HepG2 (cell line): Measurements from ENCODE around the gene ING1. TPM values are rescaled to one million over a fixed set of nuclear protein-coding genes. Genes with fewer than 3 reads are reported as not detected.
A peak's percentile ranks its signal among the peaks of the same experiment; 100 is the strongest.

Source experiments
- EZH2 ChIP-seq: conservative IDR thresholded peaks from 2 replicates; pipeline ENCODE4 v1.6.1; 2012; ENCODE audit warnings: mild to moderate bottlenecking, low read depth, low read length, moderate library complexity
- GABPB1 ChIP-seq: IDR thresholded peaks from 2 replicates; pipeline ENCODE4 v1.6.1; 2016; ENCODE audit warnings: mild to moderate bottlenecking, missing genetic modification reagents, moderate library complexity, missing compliant biosample characterization
- MYNN ChIP-seq: sonication (generic); formaldehyde crosslinking; IDR thresholded peaks from 2 replicates; pipeline ENCODE4 v1.4.0; 2020; ENCODE audit warnings: mild to moderate bottlenecking, low read depth, missing genetic modification reagents
- NFE2L1 ChIP-seq: sonication (generic); formaldehyde crosslinking; IDR thresholded peaks from 2 replicates; pipeline ENCODE4 v1.4.0; 2020; ENCODE audit warnings: missing genetic modification reagents, mild to moderate bottlenecking, borderline replicate concordance
- PHF20 ChIP-seq: sonication (generic); formaldehyde crosslinking; IDR thresholded peaks from 2 replicates; pipeline ENCODE4 v1.5.0; 2020; ENCODE audit warnings: mild to moderate bottlenecking, missing genetic modification reagents
- PITX1 ChIP-seq: sonication (generic); formaldehyde crosslinking; IDR thresholded peaks from 2 replicates; pipeline ENCODE4 v1.5.1; 2020; ENCODE audit warnings: mild to moderate bottlenecking, missing genetic modification reagents
- YY1 ChIP-seq: IDR thresholded peaks from 2 replicates; pipeline ENCODE4 v1.6.1; 2011; ENCODE audit warnings: low read length, low read depth, moderate library complexity, mild to moderate bottlenecking; ENCODE audit not compliant: insufficient read depth, insufficient replicate concordance
- ZFP90 ChIP-seq: sonication (generic); formaldehyde crosslinking; IDR thresholded peaks from 2 replicates; pipeline ENCODE4 v1.8.0; 2022; ENCODE audit warnings: missing genetic modification reagents, mild to moderate bottlenecking, inconsistent platforms, borderline replicate concordance
- ZNF44 ChIP-seq: sonication (generic); formaldehyde crosslinking; IDR thresholded peaks from 2 replicates; pipeline ENCODE4 v1.5.1; 2020; ENCODE audit warnings: mild to moderate bottlenecking, missing genetic modification reagents
- ZNF556 ChIP-seq: sonication (generic); formaldehyde crosslinking; IDR thresholded peaks from 2 replicates; pipeline ENCODE4 v1.4.0; 2020; ENCODE audit warnings: mild to moderate bottlenecking, missing genetic modification reagents, borderline replicate concordance
- ZNF652 ChIP-seq: IDR thresholded peaks from 2 replicates; pipeline ENCODE4 v1.6.1; 2016; ENCODE audit warnings: low read depth, borderline replicate concordance
- ZNF678 ChIP-seq: sonication (generic); formaldehyde crosslinking; IDR thresholded peaks from 2 replicates; pipeline ENCODE4 v1.4.0; 2020; ENCODE audit warnings: mild to moderate bottlenecking, missing genetic modification reagents
- ZSCAN22 ChIP-seq: sonication (generic); formaldehyde crosslinking; IDR thresholded peaks from 2 replicates; pipeline ENCODE4 v1.4.0; 2020; ENCODE audit warnings: mild to moderate bottlenecking, missing genetic modification reagents
- polyA plus RNA-seq, 8 experiments: library from polyadenylated mRNA; depleted of rRNA in 3 of 8; stranded (reverse) in 7 of 8; unstranded in 1 of 8; fragments of >200 nt; fragmentation: Illumina TruSeq in 4 of 8; extraction: Trizol in 4 of 8; gene quantifications; 2 replicates each; pipeline versions ENCODE4 v1.2.1 to v1.2.3, GENCODE V29; 2011 to 2016; ENCODE audit warnings: low read depth in 4 of 8, missing spikeins in 1 of 8, mixed read lengths in 1 of 8; ENCODE audit not compliant: insufficient read depth in 1 of 8
- total RNA-seq, 5 experiments: library from RNA; depleted of rRNA; stranded (reverse); fragments of >200 nt; fragmentation: Illumina TruSeq; extraction: Trizol; gene quantifications; 2 replicates each; pipeline ENCODE4 v1.2.3, GENCODE V29; 2016; ENCODE audit warnings: low read depth in 1 of 5
- TF ChIP-seq, protein P1 (sequence below): sonication (generic); formaldehyde crosslinking; IDR thresholded peaks from 2 replicates; pipeline ENCODE4 v1.4.0; 2020; ENCODE audit warnings: missing genetic modification reagents, borderline replicate concordance
- TF ChIP-seq, protein P2 (sequence below): sonication (generic); formaldehyde crosslinking; IDR thresholded peaks from 2 replicates; pipeline ENCODE4 v1.5.1; 2020; ENCODE audit warnings: missing genetic modification reagents, mild to moderate bottlenecking, borderline replicate concordance
- TF ChIP-seq, protein P3 (sequence below): sonication (generic); formaldehyde crosslinking; IDR thresholded peaks from 2 replicates; pipeline ENCODE4 v1.4.0; 2020; ENCODE audit warnings: mild to moderate bottlenecking, missing genetic modification reagents
- TF ChIP-seq, protein P4 (sequence below): sonication (generic); formaldehyde crosslinking; IDR thresholded peaks from 2 replicates; pipeline ENCODE4 v1.8.1; 2022; ENCODE audit warnings: mild to moderate bottlenecking, missing genetic modification reagents

Gene ING1
- total and polyA plus RNA-seq, 2 of the 13 experiments (the other 11 are each of a cell fraction or from before 2014, with no cell fraction given) = 8.1 to 16.1 TPM

DNA sequence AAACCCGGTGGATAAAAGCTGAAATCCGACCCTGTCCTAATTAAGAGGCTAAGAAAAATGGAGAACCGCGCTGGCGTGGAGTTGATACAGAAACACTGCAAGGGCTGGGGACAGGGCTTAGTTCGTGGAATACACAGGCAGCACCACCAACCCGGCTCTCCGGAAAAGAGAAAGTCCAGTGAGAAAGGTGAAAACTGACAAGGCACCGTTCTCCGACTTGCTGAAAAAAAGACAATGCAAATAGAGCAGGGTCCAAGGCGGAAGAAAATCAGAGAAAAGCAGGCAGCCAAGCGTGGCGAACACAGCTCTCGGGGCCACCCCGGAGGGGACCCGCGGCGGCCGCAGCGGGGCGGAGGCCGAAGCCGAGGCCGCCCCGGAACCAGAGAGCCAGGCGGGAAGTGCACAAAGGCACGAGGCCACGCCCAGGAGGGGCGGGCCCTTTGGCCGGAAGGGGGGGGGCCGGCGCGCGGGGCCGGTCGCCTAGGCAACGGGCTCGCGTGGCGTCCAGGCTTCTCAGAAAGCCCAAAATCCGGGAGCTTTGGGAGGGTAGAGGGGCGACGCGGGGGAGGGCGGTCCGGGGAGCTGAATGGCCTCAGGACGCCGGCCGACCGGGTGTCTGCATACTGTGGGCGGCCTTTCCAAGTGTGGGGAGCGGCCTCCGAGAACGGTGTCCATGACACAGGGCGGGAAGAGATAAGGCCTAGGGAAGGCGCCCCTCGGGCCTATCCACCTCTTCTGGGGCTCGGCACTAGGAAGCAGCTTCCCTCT lies 1.2 kb upstream of the ING1 start (continued):
- TF ChIP-seq ZFP90 (CRISPR knock-in tag) (peak; percentile 36; the same call in 1 of the 2 replicates), PITX1 (CRISPR knock-in tag) (no peak), PHF20 (CRISPR knock-in tag) (no peak; the same call in 1 of the 2 replicates), ZNF44 (CRISPR knock-in tag) (0 out of 2 replicates have a peak, but pooled peaks have one; percentile 13), ZNF556 (no peak), MYNN (CRISPR knock-in tag) (no peak), ZSCAN22 (CRISPR knock-in tag) (no peak), ZNF652 (CRISPR knock-in tag) (no peak), YY1 (peak; percentile 68), ZNF678 (no peak), GABPB1 (CRISPR knock-in tag) (peak; percentile 85), EZH2 (no peak), NFE2L1 (no peak)
- TF ChIP-seq, protein P1, sequence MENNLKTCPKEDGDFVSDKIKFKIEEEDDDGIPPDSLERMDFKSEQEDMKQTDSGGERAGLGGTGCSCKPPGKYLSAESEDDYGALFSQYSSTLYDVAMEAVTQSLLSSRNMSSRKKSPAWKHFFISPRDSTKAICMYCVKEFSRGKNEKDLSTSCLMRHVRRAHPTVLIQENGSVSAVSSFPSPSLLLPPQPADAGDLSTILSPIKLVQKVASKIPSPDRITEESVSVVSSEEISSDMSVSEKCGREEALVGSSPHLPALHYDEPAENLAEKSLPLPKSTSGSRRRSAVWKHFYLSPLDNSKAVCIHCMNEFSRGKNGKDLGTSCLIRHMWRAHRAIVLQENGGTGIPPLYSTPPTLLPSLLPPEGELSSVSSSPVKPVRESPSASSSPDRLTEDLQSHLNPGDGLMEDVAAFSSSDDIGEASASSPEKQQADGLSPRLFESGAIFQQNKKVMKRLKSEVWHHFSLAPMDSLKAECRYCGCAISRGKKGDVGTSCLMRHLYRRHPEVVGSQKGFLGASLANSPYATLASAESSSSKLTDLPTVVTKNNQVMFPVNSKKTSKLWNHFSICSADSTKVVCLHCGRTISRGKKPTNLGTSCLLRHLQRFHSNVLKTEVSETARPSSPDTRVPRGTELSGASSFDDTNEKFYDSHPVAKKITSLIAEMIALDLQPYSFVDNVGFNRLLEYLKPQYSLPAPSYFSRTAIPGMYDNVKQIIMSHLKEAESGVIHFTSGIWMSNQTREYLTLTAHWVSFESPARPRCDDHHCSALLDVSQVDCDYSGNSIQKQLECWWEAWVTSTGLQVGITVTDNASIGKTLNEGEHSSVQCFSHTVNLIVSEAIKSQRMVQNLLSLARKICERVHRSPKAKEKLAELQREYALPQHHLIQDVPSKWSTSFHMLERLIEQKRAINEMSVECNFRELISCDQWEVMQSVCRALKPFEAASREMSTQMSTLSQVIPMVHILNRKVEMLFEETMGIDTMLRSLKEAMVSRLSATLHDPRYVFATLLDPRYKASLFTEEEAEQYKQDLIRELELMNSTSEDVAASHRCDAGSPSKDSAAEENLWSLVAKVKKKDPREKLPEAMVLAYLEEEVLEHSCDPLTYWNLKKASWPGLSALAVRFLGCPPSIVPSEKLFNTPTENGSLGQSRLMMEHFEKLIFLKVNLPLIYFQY (CRISPR knock-in tag) = peak; percentile 53; the same call in 1 of the 2 replicates
- TF ChIP-seq, protein P2, sequence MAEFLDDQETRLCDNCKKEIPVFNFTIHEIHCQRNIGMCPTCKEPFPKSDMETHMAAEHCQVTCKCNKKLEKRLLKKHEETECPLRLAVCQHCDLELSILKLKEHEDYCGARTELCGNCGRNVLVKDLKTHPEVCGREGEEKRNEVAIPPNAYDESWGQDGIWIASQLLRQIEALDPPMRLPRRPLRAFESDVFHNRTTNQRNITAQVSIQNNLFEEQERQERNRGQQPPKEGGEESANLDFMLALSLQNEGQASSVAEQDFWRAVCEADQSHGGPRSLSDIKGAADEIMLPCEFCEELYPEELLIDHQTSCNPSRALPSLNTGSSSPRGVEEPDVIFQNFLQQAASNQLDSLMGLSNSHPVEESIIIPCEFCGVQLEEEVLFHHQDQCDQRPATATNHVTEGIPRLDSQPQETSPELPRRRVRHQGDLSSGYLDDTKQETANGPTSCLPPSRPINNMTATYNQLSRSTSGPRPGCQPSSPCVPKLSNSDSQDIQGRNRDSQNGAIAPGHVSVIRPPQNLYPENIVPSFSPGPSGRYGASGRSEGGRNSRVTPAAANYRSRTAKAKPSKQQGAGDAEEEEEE (CRISPR knock-in tag) = 0 out of 2 replicates have a peak, but pooled peaks have one; percentile 17
- TF ChIP-seq, protein P3, sequence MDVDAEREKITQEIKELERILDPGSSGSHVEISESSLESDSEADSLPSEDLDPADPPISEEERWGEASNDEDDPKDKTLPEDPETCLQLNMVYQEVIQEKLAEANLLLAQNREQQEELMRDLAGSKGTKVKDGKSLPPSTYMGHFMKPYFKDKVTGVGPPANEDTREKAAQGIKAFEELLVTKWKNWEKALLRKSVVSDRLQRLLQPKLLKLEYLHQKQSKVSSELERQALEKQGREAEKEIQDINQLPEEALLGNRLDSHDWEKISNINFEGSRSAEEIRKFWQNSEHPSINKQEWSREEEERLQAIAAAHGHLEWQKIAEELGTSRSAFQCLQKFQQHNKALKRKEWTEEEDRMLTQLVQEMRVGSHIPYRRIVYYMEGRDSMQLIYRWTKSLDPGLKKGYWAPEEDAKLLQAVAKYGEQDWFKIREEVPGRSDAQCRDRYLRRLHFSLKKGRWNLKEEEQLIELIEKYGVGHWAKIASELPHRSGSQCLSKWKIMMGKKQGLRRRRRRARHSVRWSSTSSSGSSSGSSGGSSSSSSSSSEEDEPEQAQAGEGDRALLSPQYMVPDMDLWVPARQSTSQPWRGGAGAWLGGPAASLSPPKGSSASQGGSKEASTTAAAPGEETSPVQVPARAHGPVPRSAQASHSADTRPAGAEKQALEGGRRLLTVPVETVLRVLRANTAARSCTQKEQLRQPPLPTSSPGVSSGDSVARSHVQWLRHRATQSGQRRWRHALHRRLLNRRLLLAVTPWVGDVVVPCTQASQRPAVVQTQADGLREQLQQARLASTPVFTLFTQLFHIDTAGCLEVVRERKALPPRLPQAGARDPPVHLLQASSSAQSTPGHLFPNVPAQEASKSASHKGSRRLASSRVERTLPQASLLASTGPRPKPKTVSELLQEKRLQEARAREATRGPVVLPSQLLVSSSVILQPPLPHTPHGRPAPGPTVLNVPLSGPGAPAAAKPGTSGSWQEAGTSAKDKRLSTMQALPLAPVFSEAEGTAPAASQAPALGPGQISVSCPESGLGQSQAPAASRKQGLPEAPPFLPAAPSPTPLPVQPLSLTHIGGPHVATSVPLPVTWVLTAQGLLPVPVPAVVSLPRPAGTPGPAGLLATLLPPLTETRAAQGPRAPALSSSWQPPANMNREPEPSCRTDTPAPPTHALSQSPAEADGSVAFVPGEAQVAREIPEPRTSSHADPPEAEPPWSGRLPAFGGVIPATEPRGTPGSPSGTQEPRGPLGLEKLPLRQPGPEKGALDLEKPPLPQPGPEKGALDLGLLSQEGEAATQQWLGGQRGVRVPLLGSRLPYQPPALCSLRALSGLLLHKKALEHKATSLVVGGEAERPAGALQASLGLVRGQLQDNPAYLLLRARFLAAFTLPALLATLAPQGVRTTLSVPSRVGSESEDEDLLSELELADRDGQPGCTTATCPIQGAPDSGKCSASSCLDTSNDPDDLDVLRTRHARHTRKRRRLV (CRISPR knock-in tag) = no peak
- TF ChIP-seq, protein P4, sequence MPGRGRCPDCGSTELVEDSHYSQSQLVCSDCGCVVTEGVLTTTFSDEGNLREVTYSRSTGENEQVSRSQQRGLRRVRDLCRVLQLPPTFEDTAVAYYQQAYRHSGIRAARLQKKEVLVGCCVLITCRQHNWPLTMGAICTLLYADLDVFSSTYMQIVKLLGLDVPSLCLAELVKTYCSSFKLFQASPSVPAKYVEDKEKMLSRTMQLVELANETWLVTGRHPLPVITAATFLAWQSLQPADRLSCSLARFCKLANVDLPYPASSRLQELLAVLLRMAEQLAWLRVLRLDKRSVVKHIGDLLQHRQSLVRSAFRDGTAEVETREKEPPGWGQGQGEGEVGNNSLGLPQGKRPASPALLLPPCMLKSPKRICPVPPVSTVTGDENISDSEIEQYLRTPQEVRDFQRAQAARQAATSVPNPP = no peak
